Colonic mucosa (tissue), 4 donors: ENCODE data around the gene CADPS. TPM values are rescaled to one million over a fixed set of nuclear protein-coding genes. Genes with fewer than 3 reads are reported as not detected.

Experiments
- DNase-seq: peaks from one replicate; pipeline ENCODE4 v3.0.0-alpha.2; 2020
- H3K27ac ChIP-seq: fragments of 200-600 bp; one replicate; pipeline ENCODE4 v1.8.0; 2021
- H3K27me3 ChIP-seq: fragments of 200-600 bp; one replicate; pipeline ENCODE4 v1.8.0; 2021
- H3K36me3 ChIP-seq: fragments of 200-600 bp; one replicate; pipeline ENCODE4 v1.8.0; 2021
- H3K4me1 ChIP-seq: fragments of 200-600 bp; one replicate; pipeline ENCODE4 v1.8.0; 2021; ENCODE audit warnings: mild to moderate bottlenecking
- H3K4me3 ChIP-seq: fragments of 200-600 bp; one replicate; pipeline ENCODE4 v1.8.0; 2021
- H3K9ac ChIP-seq, 2 donors: one replicate each; pipeline ENCODE4 v1.7.0; 2013; ENCODE audit warnings: control low read depth in 2 of 2, low read depth in 2 of 2, low read length in 2 of 2
- H3K9me3 ChIP-seq: fragments of 200-600 bp; one replicate; pipeline ENCODE4 v1.8.0; 2021
- intact Hi-C: fragments of 100-400 bp; cut with DNase I; formaldehyde crosslinking; loops from one replicate; pipeline ENCODE4 v1.14.1; 2022
- total RNA-seq, 2 donors: library from RNA; stranded (reverse); fragmentation: NEBNext Ultra II Directional in 1 of 2; extraction: Animal tissue kit (Norgen Biotek cat#: 25700) in 1 of 2; gene quantifications; one replicate each; pipeline ENCODE4 v1.2.1, GENCODE V29; 2021
- TF ChIP-seq, protein P1 (sequence below): fragments of 200-600 bp; IDR thresholded peaks from one replicate; pipeline ENCODE4 v1.8.0; 2022; ENCODE audit warnings: antibody characterized with exemption, mild to moderate bottlenecking
- donor health status: healthy.
- donor health status: DM: no; HTN: no; CAD: no.
- donor health status: DM: no; HTN: no; CAD: no.

Gene CADPS
- total RNA-seq, 2 donors from 2014 or later: 2.9 to 6.1 TPM

DNA sequence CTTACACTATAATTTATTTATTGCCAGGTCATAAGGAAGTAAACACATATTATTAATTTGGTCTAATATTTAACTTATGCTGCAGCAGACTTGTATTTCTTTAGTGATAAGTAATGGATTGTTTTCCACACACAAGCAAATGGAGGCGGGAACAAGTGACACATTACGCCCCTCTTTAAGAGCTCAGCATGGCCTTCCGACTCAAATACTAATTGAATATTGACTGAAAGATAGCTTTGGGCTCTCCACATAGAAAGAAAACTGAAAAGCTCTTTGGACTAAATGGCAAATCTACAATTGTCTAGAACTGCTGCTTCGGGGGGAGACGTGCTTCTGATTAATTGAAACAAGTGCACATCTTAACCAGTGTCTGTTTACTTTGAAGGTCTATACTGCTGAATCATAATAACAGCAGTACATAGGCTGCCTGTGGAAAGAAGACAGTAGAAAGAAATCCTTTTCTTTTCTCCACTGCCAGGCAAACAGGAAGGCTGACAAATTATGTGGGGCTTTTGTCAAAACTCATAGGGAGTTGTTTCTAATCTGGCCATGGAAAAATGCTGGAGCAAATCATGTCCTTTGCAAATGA, 15.9 kb downstream of the CADPS start:
- DNase-seq: no peak
- Histone ChIP-seq H3K27ac (no peak overlapping the region), H3K4me3 (no peak overlapping the region), H3K9ac (no peak overlapping the region), H3K36me3 (no peaks in the 10 kb centered on the region), H3K4me1 (no peaks in the 10 kb centered on the region), H3K9me3 (no peaks in the 10 kb centered on the region), H3K27me3 (no peaks in the 10 kb centered on the region)
- TF ChIP-seq, protein P1, sequence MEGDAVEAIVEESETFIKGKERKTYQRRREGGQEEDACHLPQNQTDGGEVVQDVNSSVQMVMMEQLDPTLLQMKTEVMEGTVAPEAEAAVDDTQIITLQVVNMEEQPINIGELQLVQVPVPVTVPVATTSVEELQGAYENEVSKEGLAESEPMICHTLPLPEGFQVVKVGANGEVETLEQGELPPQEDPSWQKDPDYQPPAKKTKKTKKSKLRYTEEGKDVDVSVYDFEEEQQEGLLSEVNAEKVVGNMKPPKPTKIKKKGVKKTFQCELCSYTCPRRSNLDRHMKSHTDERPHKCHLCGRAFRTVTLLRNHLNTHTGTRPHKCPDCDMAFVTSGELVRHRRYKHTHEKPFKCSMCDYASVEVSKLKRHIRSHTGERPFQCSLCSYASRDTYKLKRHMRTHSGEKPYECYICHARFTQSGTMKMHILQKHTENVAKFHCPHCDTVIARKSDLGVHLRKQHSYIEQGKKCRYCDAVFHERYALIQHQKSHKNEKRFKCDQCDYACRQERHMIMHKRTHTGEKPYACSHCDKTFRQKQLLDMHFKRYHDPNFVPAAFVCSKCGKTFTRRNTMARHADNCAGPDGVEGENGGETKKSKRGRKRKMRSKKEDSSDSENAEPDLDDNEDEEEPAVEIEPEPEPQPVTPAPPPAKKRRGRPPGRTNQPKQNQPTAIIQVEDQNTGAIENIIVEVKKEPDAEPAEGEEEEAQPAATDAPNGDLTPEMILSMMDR: no peak
- intact Hi-C loops: no loop called here

DNA sequence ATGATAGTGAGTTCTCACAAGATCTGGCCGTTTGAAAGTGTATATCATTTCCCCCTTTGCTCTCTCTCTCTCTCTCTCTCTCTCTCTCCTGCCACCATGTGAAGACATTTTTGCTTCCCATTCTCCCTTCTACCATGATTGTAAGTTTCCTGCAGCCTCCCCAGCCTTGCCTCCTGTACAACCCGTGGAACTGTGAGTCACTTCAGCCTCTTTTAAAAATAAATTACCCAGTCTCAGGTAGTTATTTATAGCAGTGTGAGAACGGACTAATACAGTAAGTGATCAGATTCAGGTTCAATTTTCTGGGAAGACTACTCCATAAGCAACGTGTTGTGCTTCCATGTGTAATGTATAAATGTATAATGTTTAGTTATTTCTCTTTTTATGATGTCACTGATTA, 29.2 kb downstream of the CADPS start:
- H3K36me3 ChIP-seq: no peaks in the 10 kb centered on the region

DNA sequence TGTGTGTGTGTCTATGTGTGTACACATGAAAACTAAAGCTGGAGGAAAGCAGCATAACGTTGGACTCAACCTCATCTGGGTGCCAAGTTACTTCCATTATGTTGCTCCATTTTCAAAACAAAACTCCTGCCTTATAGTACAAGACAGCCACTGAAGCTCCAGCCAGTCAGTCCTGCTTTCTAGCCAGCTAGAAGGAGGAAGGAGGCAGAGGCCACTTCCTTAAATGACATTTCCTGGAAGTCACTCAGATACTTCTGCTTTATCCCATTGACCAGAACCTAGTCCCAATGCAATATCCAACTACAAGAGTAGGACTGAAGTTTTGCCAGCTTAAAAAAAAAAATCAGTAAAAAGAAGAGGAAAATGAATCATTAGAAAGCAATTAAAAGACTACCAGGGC, 31.7 kb downstream of the CADPS start:
- no peaks in the 10 kb centered on the region for H3K36me3 ChIP-seq
- DNase-seq: no peak
- TF ChIP-seq, protein P1: no peak
- H3K9ac ChIP-seq: no peak overlapping the region
- no peak overlapping the region for H3K4me3 ChIP-seq
- H3K4me1 ChIP-seq: no peaks in the 10 kb centered on the region
- H3K27me3 ChIP-seq: no peaks in the 10 kb centered on the region
- no peak overlapping the region for H3K27ac ChIP-seq
- intact Hi-C loops: no loop called here
- no peaks in the 10 kb centered on the region for H3K9me3 ChIP-seq

More for the DNA sequence above, 29.2 kb downstream of the CADPS start:
- H3K9ac ChIP-seq: no peak overlapping the region
- DNase-seq: no peak
- no peak overlapping the region for H3K4me3 ChIP-seq
- TF ChIP-seq, protein P1: no peak
- no peaks in the 10 kb centered on the region for H3K4me1 ChIP-seq
- no peak overlapping the region for H3K27ac ChIP-seq
- H3K27me3 ChIP-seq: no peaks in the 10 kb centered on the region
- H3K9me3 ChIP-seq: no peaks in the 10 kb centered on the region
- intact Hi-C loops: no loop called here

DNA sequence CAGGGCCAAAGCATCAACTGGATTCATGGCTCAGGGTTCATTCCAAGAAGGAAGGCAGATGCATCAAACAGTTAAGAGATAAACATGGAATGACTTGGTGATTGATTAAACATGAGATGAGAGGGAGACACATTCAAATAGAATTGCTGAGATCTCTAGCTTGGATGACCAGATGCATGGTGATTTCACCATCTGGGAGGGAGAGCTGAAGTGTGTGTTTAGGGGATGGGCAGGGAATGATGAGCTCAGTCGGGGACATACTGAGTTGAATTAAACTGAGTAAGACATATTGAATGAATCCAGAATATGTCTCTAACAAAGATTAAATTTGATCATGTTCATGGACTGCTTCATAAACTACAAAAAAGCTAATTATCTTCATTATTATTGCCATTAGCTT, 35.5 kb downstream of the CADPS start:
- H3K9ac ChIP-seq: no peak overlapping the region
- H3K27ac ChIP-seq: no peak overlapping the region
- intact Hi-C loops: no loop called here
- no peak overlapping the region for H3K4me3 ChIP-seq
- no peak for DNase-seq
- H3K4me1 ChIP-seq: no peaks in the 10 kb centered on the region
- H3K27me3 ChIP-seq: no peaks in the 10 kb centered on the region
- TF ChIP-seq, protein P1: no peak
- H3K36me3 ChIP-seq: no peaks in the 10 kb centered on the region
- H3K9me3 ChIP-seq: no peaks in the 10 kb centered on the region

DNA sequence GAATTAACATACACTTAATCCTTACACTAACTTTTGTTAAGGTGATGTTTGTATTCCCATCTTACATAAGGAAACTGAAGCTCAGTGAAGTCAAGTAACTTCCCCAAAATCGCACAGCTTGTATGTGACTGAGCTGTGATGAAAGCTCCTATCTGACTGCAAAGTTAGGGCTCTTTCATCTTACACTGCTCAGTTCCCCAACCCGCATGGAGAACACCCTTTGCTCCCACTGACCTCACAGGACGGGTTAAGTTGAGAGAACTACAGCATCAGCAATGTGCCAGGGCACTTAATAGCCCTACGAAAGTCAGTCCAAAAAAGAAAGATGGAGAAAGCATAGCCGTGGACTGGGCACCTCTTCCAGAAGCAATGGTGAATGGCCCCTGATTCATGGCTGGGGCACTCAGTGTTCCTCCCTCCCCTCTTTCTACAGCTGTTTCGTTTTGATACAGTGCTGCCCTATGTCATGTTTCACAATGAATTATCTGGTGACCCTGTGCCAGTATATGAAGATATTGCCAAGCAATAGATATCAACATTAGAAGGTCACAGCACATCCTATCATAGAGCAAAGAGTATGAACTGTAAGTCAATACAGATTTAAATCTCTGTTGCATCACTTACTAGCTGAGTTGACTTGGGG, 38.0 kb downstream of the CADPS start:
- DNase-seq: no peak
- Histone ChIP-seq H3K9me3 (no peaks in the 10 kb centered on the region), H3K27ac (no peak overlapping the region), H3K4me3 (no peak overlapping the region), H3K9ac (no peak overlapping the region), H3K36me3 (no peaks in the 10 kb centered on the region), H3K4me1 (no peaks in the 10 kb centered on the region), H3K27me3 (no peaks in the 10 kb centered on the region)
- TF ChIP-seq, protein P1: no peak
- intact Hi-C loops: no loop called here
